ENCODE measurements around the gene MED13. TPM values are rescaled to one million over a fixed set of nuclear protein-coding genes. Genes with fewer than 3 reads are reported as not detected.
"Not testable (repeated sequence)": the region's sequence is repeated elsewhere in the genome, so short reads cannot be mapped to it uniquely, and the experiment has no call there.

The MED13 gene
- total and polyA plus RNA-seq, 7 donors = 9.0 to 60.7 (median 46.0) TPM

- TF ChIP-seq, protein P1, sequence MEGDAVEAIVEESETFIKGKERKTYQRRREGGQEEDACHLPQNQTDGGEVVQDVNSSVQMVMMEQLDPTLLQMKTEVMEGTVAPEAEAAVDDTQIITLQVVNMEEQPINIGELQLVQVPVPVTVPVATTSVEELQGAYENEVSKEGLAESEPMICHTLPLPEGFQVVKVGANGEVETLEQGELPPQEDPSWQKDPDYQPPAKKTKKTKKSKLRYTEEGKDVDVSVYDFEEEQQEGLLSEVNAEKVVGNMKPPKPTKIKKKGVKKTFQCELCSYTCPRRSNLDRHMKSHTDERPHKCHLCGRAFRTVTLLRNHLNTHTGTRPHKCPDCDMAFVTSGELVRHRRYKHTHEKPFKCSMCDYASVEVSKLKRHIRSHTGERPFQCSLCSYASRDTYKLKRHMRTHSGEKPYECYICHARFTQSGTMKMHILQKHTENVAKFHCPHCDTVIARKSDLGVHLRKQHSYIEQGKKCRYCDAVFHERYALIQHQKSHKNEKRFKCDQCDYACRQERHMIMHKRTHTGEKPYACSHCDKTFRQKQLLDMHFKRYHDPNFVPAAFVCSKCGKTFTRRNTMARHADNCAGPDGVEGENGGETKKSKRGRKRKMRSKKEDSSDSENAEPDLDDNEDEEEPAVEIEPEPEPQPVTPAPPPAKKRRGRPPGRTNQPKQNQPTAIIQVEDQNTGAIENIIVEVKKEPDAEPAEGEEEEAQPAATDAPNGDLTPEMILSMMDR (IDR thresholded peaks at IDR 0.05) = no peak
- TF ChIP-seq POLR2AphosphoS5 (IDR thresholded peaks at IDR 0.05) (no peak), POLR2A (IDR thresholded peaks at IDR 0.05) (no peak), EP300 (IDR thresholded peaks at IDR 0.05) (no peak)
- WGBS, 2 donors = 89 to 93% methylated on average over 2 of the region's 2 CpGs
- H3K36me3 ChIP-seq = no peaks in the 10 kb centered on the region
Observed at GRCh38 chr17:62078009-62078408, 12.9 kb upstream of the MED13 start.

DNA sequence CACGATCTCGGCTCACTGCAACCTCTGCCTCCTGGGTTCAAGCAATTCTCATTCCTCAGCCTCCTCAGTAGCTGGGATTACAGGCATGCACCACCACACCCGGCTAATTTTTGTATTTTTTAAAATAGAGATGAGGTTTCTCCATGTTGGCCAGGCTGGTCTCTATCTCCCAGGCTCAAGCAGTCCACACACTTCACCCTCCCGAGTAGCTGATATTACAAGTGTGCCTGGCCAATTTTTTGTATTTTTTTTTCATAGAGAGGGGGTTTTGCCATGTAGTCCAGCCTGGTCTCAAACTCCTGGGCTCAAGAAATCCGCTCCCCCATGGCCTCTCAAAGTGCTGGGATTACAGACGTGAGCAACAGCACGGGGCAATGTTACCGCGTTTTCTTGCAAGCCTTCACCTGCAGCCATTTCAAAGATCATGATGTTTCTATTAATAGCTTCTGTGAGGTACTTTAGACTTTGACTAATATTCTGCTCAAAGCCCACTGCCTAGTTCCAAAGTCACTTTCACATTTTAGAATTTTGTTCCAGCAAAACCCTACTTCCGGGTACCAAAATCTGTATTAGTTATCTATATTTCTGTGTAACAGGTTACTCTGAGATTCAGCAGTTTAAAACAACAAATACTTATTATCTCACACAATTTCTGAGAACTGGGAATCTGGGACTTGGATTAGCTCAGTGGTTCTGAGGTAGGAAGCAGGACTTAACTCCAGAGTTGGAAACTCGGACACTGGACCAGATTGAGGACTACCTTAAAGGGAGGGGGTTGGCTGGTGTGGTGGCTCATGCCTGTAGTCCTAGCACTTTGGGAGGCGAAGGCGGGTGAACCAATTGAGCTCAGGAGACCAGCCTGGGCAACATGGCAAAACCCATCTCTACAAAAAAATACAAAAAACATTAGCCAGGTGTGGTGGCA is 12.0 kb upstream of the MED13 start:
- DNase-seq = no peak
- Histone ChIP-seq H3K36me3 (no peaks in the 10 kb centered on the region), H3K27ac (no peak overlapping the region), H3K4me1 (no peaks in the 10 kb centered on the region), H3K27me3 (no peaks in the 10 kb centered on the region), H3K4me3 (no peak overlapping the region), H3K9me3 (no peaks in the 10 kb centered on the region)
- TF ChIP-seq POLR2A (IDR thresholded peaks at IDR 0.05) = no peak
- no peak for TF ChIP-seq POLR2AphosphoS5 (IDR thresholded peaks at IDR 0.05)
- TF ChIP-seq, protein P1 (IDR thresholded peaks at IDR 0.05) = no peak
- TF ChIP-seq EP300 (IDR thresholded peaks at IDR 0.05) = no peak
- 91% methylated on average over 13 of the region's 13 CpGs for WGBS, 2 donors
- intact Hi-C loops (cut with DNase I) = no loop called here

More at GRCh38 chr17:62078009-62078408, 12.9 kb upstream of the MED13 start:
- no peak for DNase-seq
- intact Hi-C loops (cut with DNase I) = no loop called here
- Histone ChIP-seq H3K9me3 (no peaks in the 10 kb centered on the region), H3K27me3 (no peaks in the 10 kb centered on the region), H3K4me3 (no peak overlapping the region), H3K4me1 (no peaks in the 10 kb centered on the region), H3K27ac (no peak overlapping the region)

DNA sequence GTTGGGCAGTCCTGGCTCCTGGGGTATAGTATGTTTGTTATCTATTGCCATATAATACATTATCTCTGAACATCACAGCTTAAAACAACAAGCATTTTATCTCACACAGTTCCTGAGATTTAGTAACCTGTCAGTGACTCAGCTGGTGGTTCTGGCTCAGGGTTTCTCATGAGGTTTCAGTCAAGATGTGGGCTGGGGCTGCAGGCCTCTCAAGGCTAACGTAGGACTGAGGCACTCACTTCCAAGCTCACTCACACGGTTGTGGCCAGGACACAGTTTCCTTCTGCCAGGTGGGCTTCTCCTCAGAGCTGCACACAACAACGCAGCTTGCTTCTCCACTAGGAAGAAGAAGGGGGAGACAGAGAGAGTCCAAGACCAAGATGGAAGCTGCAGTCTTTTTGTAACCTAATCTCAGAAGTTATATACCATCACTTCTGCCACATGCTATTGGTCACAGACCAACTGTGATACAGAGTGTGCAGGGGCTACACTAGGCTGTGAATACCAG is 10.3 kb upstream of the MED13 start:
- WGBS, 2 donors = 89 to 92% methylated on average over 3 of the region's 3 CpGs
- TF ChIP-seq POLR2A (IDR thresholded peaks at IDR 0.05) (no peak), EP300 (IDR thresholded peaks at IDR 0.05) (no peak), POLR2AphosphoS5 (IDR thresholded peaks at IDR 0.05) (no peak)
- TF ChIP-seq, protein P1 (IDR thresholded peaks at IDR 0.05) = no peak
- no peaks in the 10 kb centered on the region for H3K36me3 ChIP-seq
- DNase-seq = no peak
- H3K4me3 ChIP-seq = no peak overlapping the region
- H3K27me3 ChIP-seq = no peaks in the 10 kb centered on the region
- no peaks in the 10 kb centered on the region for H3K4me1 ChIP-seq
- intact Hi-C loops (cut with DNase I) = no loop called here
- no peaks in the 10 kb centered on the region for H3K9me3 ChIP-seq
- H3K27ac ChIP-seq = no peak overlapping the region

- 95% methylated on average over 2 of the region's 2 CpGs for WGBS, 2 donors
- H3K4me1 ChIP-seq = no peaks in the 10 kb centered on the region
- no peaks in the 10 kb centered on the region for H3K36me3 ChIP-seq
- no peak for DNase-seq
- intact Hi-C loops (cut with DNase I) = no loop called here
- no peak overlapping the region for H3K27ac ChIP-seq
- H3K27me3 ChIP-seq = no peaks in the 10 kb centered on the region
- TF ChIP-seq POLR2AphosphoS5 (IDR thresholded peaks at IDR 0.05) (no peak), EP300 (IDR thresholded peaks at IDR 0.05) (no peak), POLR2A (IDR thresholded peaks at IDR 0.05) (no peak)
- TF ChIP-seq, protein P1 (IDR thresholded peaks at IDR 0.05) = no peak
- H3K9me3 ChIP-seq = no peaks in the 10 kb centered on the region
- H3K4me3 ChIP-seq = no peak overlapping the region
Observed at GRCh38 chr17:62073993-62074392, 8.9 kb upstream of the MED13 start.

DNA sequence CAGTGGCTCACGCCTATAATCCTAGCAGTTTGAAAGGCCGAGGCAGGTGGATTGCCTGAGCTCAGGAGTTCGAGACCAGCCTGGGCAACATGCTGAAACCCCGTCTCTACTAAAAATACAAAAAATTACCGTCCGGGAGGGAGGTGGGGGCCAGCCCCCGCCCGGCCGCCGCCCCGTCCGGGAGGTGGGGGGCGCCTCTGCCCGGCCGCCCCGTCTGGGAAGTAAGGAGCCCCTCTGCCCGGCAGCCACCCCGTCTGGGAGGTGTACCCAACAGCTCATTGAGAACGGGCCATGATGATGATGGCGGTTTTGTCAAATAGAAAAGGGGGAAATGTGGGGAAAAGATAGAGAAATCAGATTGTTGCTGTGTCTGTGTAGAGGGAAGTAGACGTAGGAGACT is 7.8 kb upstream of the MED13 start:
- H3K9me3 ChIP-seq; H3K4me3 ChIP-seq; intact Hi-C loops (cut with DNase I); H3K4me1 ChIP-seq; H3K36me3 ChIP-seq; H3K27me3 ChIP-seq; H3K27ac ChIP-seq; DNase-seq: not testable (repeated sequence)
- whole genome bisulfite sequencing, 2 donors = 94 to 95% methylated on average over 21 of the region's 21 CpGs

Measured in sigmoid colon (tissue), 7 donors.